Measurements from ENCODE around the gene HTATSF1. TPM values are rescaled to one million over a fixed set of nuclear protein-coding genes. Genes with fewer than 3 reads are reported as not detected.

The HTATSF1 gene
- total RNA-seq, 1 donor from 2014 or later = 33.1 TPM

- H4K20me1 ChIP-seq (ENCODE audit: insufficient read depth, low read length) = no peaks in the 10 kb centered on the region
- no peak for TF ChIP-seq EZH2 (IDR thresholded peaks at IDR 0.05; ENCODE audit: insufficient read depth, low read length)
- TF ChIP-seq CTCF (IDR thresholded peaks at IDR 0.05; ENCODE audit: insufficient read depth, low read depth, low read length) = no peak
- Mint-ChIP-seq H3K27ac (ENCODE audit: unreplicated experiment) (no peak overlapping the region), H3K36me3 (ENCODE audit: low read depth, unreplicated experiment) (no peaks in the 10 kb centered on the region), H3K27me3 (ENCODE audit: low read depth, unreplicated experiment) (peaks cover 11% of the 10 kb centered on the region), H3K4me1 (ENCODE audit: low read depth, unreplicated experiment) (no peaks in the 10 kb centered on the region), H3K4me3 (ENCODE audit: unreplicated experiment) (no peak overlapping the region), H3K9me3 (ENCODE audit: unreplicated experiment) (peaks cover 2% of the 10 kb centered on the region)
- no peaks in the 10 kb centered on the region for H3K36me3 ChIP-seq (ENCODE audit: insufficient read depth, low read length)
- no peaks in the 10 kb centered on the region for H3K4me1 ChIP-seq (ENCODE audit: insufficient read depth, low read length)
- no peak for DNase-seq (ENCODE audit: low read depth)
- H3K79me2 ChIP-seq (ENCODE audit: insufficient read depth, low read length) = no peaks in the 10 kb centered on the region
- H3K9me3 ChIP-seq (ENCODE audit: insufficient read depth, low read depth, low read length) = no peaks in the 10 kb centered on the region
- no peak for FAIRE-seq
- no peak overlapping the region for H3K27ac ChIP-seq (ENCODE audit: low read depth, low read length)
- no peak overlapping the region for H2AFZ ChIP-seq (ENCODE audit: low read depth, low read length)
- H3K27me3 ChIP-seq (ENCODE audit: insufficient read depth, low read length) = no peaks in the 10 kb centered on the region
- no peak overlapping the region for H3K4me2 ChIP-seq (ENCODE audit: low read length)
- no peak overlapping the region for H3K9ac ChIP-seq (ENCODE audit: low read length)
- no peak overlapping the region for H3K4me3 ChIP-seq (ENCODE audit: insufficient read depth, low read depth, low read length)
Observed at GRCh38 chrX:136473663-136474062, 23.7 kb upstream of the HTATSF1 start.

DNA sequence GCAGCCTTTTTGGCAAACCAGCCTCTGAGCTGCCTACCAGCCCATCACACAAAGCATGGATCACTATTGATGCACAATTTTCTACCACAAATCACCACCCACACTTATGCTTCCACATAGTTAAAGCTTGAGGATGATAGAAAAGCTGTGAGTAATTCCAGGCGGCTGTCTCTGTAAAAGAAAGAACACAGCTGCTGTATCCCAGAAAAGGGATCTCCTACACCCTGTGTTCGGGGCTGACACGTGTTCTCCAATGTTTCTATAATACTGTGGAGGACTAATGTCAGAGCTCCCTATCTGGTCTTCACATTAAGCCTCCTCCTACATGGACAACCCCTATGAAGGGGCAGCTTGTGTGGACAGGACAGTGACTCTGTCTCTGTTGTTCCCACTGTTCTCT lies 22.2 kb upstream of the HTATSF1 start:
- peaks cover 2% of the 10 kb centered on the region for H3K9me3 Mint-ChIP-seq (ENCODE audit: unreplicated experiment)
- Histone ChIP-seq H4K20me1 (ENCODE audit: insufficient read depth, low read length) (no peaks in the 10 kb centered on the region), H3K36me3 (ENCODE audit: insufficient read depth, low read length) (no peaks in the 10 kb centered on the region), H3K4me1 (ENCODE audit: insufficient read depth, low read length) (no peaks in the 10 kb centered on the region), H3K9me3 (ENCODE audit: insufficient read depth, low read depth, low read length) (no peaks in the 10 kb centered on the region), H3K4me2 (ENCODE audit: low read length) (no peak overlapping the region), H3K27ac (ENCODE audit: low read depth, low read length) (no peak overlapping the region), H3K4me3 (ENCODE audit: insufficient read depth, low read depth, low read length) (no peak overlapping the region), H3K9ac (ENCODE audit: low read length) (no peak overlapping the region), H3K27me3 (ENCODE audit: insufficient read depth, low read length) (no peaks in the 10 kb centered on the region), H3K79me2 (ENCODE audit: insufficient read depth, low read length) (no peaks in the 10 kb centered on the region), H2AFZ (ENCODE audit: low read depth, low read length) (no peak overlapping the region)
- TF ChIP-seq CTCF (IDR thresholded peaks at IDR 0.05; ENCODE audit: insufficient read depth, low read depth, low read length) = no peak
- TF ChIP-seq EZH2 (IDR thresholded peaks at IDR 0.05; ENCODE audit: insufficient read depth, low read length) = no peak
- peak; percentile 13 for FAIRE-seq
- H3K4me3 Mint-ChIP-seq (ENCODE audit: unreplicated experiment) = no peak overlapping the region
- DNase-seq (ENCODE audit: low read depth) = no peak
- H3K36me3 Mint-ChIP-seq (ENCODE audit: low read depth, unreplicated experiment) = no peaks in the 10 kb centered on the region
- no peak overlapping the region for H3K27ac Mint-ChIP-seq (ENCODE audit: unreplicated experiment)
- peaks cover 13% of the 10 kb centered on the region for H3K27me3 Mint-ChIP-seq (ENCODE audit: low read depth, unreplicated experiment)
- H3K4me1 Mint-ChIP-seq (ENCODE audit: low read depth, unreplicated experiment) = no peaks in the 10 kb centered on the region

DNA sequence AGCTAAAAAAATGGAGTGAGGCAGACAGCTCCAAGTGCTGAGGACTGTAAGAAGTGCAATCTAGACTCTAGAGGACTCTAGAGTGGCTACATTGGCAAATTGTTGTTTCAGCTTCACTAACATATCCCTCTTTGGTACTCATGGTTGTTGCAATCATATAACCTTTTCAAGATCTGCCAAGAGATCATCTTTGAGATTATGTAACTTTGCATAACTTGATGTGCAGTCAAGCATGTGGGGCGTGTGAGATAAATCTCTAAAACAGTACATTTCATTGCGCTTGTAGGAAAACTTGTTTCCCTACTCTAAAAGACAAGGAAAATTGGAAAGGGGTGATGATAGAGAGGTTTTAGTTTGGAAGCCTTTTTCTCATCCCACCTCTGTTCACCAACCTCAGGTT lies 20.9 kb upstream of the HTATSF1 start:
- Histone ChIP-seq H2AFZ (ENCODE audit: low read depth, low read length) (no peak overlapping the region), H3K79me2 (ENCODE audit: insufficient read depth, low read length) (no peaks in the 10 kb centered on the region), H3K4me2 (ENCODE audit: low read length) (no peak overlapping the region), H3K9ac (ENCODE audit: low read length) (no peak overlapping the region), H3K4me1 (ENCODE audit: insufficient read depth, low read length) (no peaks in the 10 kb centered on the region), H4K20me1 (ENCODE audit: insufficient read depth, low read length) (no peaks in the 10 kb centered on the region), H3K27ac (ENCODE audit: low read depth, low read length) (no peak overlapping the region), H3K36me3 (ENCODE audit: insufficient read depth, low read length) (no peaks in the 10 kb centered on the region), H3K9me3 (ENCODE audit: insufficient read depth, low read depth, low read length) (no peaks in the 10 kb centered on the region), H3K27me3 (ENCODE audit: insufficient read depth, low read length) (no peaks in the 10 kb centered on the region), H3K4me3 (ENCODE audit: insufficient read depth, low read depth, low read length) (no peak overlapping the region)
- no peak for DNase-seq (ENCODE audit: low read depth)
- no peak overlapping the region for H3K27ac Mint-ChIP-seq (ENCODE audit: unreplicated experiment)
- H3K27me3 Mint-ChIP-seq (ENCODE audit: low read depth, unreplicated experiment) = peaks cover 17% of the 10 kb centered on the region
- no peak overlapping the region for H3K4me3 Mint-ChIP-seq (ENCODE audit: unreplicated experiment)
- no peaks in the 10 kb centered on the region for H3K36me3 Mint-ChIP-seq (ENCODE audit: low read depth, unreplicated experiment)
- TF ChIP-seq EZH2 (IDR thresholded peaks at IDR 0.05; ENCODE audit: insufficient read depth, low read length) (no peak), CTCF (IDR thresholded peaks at IDR 0.05; ENCODE audit: insufficient read depth, low read depth, low read length) (no peak)
- no peaks in the 10 kb centered on the region for H3K4me1 Mint-ChIP-seq (ENCODE audit: low read depth, unreplicated experiment)
- FAIRE-seq = no peak
- H3K9me3 Mint-ChIP-seq (ENCODE audit: unreplicated experiment) = peaks cover 2% of the 10 kb centered on the region

All from astrocyte (in vitro differentiated cells and primary cell).